DMS79 (cell line): ENCODE results near the gene TBPL2.
"Not testable (repeated sequence)": the region's sequence is repeated elsewhere in the genome, so short reads cannot be mapped to it uniquely, and the experiment has no call there.

Experiments
- DNase-seq: peaks from one replicate; lab custom pipeline; 2025; lab: John Stamatoyannopoulos, UW

The TBPL2 gene

DNA sequence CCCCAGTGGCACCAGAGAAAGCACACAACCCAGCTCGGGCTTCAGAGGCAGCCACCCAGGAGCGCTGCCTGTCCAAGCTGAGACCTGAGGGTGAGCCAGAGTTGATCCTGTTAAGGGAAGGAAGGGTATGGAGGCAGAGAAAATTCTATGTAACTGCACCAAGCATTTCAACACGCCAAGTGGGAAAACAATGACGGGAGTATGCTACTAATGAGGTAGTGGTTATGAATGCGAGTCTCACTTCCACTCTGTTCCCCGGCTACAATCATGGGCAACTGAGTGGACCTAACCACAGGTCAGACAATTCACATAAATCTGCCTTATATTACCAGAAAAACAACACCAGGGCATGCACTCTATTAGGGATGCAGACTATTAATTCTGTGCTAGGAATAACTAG lies 38.7 kb downstream of the TBPL2 start:
- DNase-seq, result no peak

GRCh38 chr14:55399852-55400251 lies 40.6 kb downstream of the TBPL2 start:
- DNase-seq, result no peak

DNA sequence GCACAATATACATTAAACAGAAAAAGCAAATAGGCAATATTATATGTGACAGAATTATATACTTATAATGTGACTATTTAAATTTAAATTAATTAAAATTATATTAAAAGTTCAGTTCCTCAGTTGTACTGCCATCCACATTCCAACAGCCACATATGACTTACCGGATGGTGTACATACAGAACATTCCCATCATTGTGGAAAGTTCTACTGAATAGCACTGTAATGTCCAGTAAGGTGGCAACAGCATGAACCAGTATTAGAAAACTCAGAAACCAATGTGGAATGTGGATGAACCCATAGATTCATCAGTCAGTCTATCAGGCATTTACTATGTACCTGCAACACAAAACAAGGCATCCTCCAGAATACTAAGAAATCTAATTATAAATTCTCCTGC lies 41.2 kb downstream of the TBPL2 start:
- no peak for DNase-seq

- DNase-seq, result no peak
Observed at GRCh38 chr14:55398679-55399078, 41.7 kb downstream of the TBPL2 start.

GRCh38 chr14:55389330-55389729 lies 51.1 kb downstream of the TBPL2 start:
- no peak for DNase-seq

- DNase-seq, result no peak
Observed at GRCh38 chr14:55388160-55388559, 52.3 kb downstream of the TBPL2 start.

DNA sequence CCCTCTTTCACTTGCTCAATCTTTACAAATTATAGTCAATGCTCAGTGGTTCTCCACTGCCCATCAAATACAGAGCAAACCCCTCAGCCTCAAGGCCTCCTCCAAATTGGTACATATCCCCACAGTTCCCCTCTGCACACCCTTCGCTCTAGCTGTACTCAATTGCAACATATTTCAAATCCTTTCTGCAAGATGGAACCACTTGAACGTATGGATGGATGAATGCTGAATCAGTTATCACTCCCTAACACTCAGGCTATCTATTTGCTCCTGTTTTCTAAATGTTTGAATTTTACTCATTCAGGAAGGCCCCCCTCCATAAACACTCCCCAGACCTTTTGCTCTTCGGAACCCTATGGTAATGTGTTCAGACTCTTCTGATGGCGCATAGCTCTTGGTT lies 53.3 kb downstream of the TBPL2 start:
- no peak for DNase-seq

GRCh38 chr14:55386037-55386808 lies 54.2 kb downstream of the TBPL2 start:
- DNase-seq, result no peak

DNA sequence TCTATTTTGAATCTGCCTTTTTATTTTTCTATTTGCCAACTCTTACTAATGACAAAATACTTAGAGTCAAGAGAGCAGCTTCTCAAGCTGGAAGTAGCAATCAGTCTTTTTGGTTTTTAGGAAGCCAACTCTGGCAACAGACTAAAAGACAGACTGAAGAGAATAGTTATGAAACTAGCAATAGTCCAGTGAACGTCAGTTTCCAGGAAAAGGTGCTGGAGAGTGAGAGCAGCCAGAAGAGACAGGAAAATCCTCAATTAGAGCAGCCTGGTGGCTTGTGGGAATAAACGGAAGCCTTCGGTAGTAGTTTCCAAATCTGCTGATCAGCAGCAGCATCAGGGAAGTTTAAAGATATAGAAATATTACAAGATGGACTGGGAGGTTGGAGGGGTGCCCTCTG lies 55.9 kb downstream of the TBPL2 start:
- no peak for DNase-seq

DNA sequence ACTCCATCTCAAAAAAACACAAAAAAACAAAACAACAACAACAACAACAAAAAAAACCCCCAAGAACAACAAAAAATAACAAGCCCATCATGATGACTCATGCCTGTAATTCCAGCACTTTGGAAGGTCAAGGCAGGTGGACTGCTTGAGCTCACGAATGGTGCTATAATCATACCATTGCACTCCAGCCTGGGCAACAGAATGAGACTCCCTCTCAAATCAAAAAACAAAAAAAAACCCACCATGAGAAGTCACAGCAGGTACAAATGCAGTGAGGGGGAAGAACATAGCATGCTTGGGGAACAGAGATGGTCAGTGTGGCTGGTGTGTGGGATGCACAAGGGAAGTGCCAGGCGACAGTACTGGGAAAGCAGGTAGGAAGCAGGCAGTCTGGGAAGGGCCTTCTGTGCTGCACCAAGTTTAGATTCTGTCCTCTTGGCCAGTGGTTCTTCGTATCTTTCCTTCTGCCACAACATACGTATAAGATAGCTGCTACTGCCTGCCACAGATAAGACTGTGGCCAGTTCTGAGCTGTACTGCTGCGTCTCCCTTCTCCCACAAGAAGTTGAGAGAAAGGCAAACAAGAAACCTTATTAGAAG lies 56.8 kb downstream of the TBPL2 start:
- no peak for DNase-seq

- DNase-seq, result not testable (repeated sequence)
Observed at GRCh38 chr14:55383056-55383466, 57.4 kb downstream of the TBPL2 start.

DNA sequence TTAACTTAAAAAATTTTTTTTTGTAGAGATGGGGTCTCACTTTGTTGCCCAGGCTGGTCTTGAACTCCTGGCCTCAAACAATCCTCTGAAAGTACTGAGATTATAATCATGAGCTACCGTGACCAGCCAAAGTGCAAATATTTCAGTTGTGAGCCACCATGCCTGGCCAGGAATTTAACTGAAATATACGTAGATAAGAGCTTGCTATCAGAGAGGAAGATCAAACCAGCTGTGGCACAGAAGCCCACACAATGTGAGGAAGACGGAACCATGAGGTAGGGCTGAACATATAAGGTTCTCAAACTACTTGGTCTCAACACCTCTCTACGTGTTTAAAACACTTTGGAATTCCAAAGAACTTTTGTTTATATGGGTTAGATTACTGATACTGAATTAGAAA lies 57.9 kb downstream of the TBPL2 start:
- no peak for DNase-seq

DNA sequence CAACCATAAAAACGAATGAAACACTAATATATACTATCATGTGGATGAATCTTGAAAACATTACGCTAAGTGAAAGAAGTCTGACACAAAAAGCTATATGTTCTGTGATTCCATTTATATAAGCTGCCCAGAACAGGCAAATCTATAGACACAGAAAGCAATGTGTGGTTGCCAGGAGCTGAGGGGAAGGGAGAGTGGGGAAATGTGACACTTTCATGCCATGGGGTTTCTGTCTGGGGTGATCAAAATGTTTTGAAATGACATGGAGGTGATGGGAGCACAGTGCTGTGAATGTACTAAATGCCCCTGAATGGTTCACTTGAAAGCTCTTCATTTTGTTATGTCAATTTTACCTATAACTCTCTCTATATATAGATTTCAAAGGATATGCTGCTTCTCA lies 58.9 kb downstream of the TBPL2 start:
- DNase-seq, result no peak

GRCh38 chr14:55381040-55381439 lies 59.4 kb downstream of the TBPL2 start:
- no peak for DNase-seq

GRCh38 chr14:55377236-55377635 lies 63.2 kb downstream of the TBPL2 start:
- no peak for DNase-seq

GRCh38 chr14:55374771-55375170 lies 65.6 kb downstream of the TBPL2 start:
- no peak for DNase-seq

GRCh38 chr14:55373784-55374705 lies 66.4 kb downstream of the TBPL2 start:
- no peak for DNase-seq

DNA sequence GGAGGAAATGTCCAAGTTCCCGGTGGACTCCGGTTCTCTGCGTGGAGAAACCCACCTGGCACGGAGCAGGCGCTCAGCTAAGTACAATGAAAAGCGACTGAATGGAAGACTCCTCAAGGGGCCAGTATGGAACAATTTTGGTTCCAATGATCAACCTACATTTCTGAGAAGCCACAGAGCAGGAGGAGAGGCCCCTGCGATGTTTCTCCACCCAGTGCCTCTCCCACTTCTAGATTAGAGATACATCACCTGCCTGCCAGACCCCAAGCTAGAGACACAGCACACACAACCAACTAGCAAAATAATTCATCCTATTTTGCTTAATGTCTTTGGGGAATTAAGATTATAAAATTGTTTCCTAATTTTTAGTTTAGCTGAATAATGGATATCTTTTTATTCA lies 67.6 kb downstream of the TBPL2 start:
- no peak for DNase-seq

GRCh38 chr14:55372423-55372822 lies 68.0 kb downstream of the TBPL2 start:
- DNase-seq, result no peak

DNA sequence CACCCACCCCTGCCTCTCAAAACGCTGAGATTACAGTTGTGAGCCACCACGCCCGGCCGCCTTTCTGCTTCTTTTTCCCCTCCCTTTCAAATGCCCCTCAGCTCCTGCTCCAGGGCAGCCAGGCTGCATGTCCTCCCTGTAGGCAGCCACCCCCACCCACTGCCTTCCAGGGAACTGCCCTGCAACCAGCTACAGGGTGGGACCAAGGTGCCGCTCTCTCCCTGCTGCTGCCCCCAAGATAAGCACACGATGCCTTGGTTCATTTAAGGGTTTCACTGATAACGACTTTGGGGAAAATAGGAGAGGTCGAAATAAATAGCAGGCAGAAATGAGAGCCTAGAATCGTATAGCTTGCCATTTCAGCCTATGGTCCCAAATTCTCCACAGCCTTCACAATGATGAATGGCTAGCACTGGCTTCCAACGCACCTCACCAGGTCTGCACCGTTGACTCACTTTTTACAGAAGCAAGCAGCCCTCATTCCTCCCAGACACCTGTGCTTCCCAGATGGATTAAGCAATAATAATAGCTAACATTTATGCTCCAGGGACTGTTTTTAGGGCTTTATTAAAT lies 69.4 kb downstream of the TBPL2 start:
- DNase-seq, result no peak

DNA sequence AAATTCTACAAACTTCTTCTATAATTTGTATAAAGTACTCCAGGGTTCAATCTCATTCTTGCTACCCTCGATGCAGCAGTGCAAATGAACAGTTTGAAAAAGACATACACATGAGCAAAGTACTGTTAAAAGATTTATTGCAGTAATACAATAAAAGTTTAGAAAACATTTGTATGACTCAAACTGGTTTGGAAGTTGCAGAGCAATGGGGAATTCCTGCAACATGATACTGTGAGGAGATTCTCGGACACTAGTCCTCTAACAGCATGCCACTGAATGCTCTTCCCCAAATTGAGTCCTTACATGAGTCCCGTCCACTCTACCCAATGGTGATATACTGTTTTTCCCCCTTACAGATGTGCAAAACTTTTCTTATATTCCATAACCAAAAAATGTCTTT lies 74.1 kb downstream of the TBPL2 start:
- DNase-seq, result no peak
